ENCODE data around the gene PDE8A.
A peak's percentile ranks its signal among the peaks of the same experiment; 100 is the strongest.
"Not testable (repeated sequence)": the region's sequence is repeated elsewhere in the genome, so short reads cannot be mapped to it uniquely, and the experiment has no call there.

PDE8A gene

GRCh38 chr15:84981054-84981710 is 474 bp upstream of the PDE8A start:
- DNase-seq (ENCODE audit: extremely low read depth, low read depth): peak; percentile 76
- TF ChIP-seq CTCF (IDR thresholded peaks at IDR 0.05; ENCODE audit: low read depth, low read length, missing control alignments): no peak
- H3K4me3 ChIP-seq (replicated peaks; ENCODE audit: low read depth, low read length): peak overlapping the region; percentile 70

GRCh38 chr15:84982301-84982920 is 755 bp downstream of the PDE8A start:
- DNase-seq (ENCODE audit: extremely low read depth, low read depth): no peak
- no peak for TF ChIP-seq CTCF (IDR thresholded peaks at IDR 0.05; ENCODE audit: low read depth, low read length, missing control alignments)
- peak overlapping the region; percentile 70 for H3K4me3 ChIP-seq (replicated peaks; ENCODE audit: low read depth, low read length)

- H3K4me3 ChIP-seq (replicated peaks; ENCODE audit: low read depth, low read length): peak overlapping the region; percentile 70
- TF ChIP-seq CTCF (IDR thresholded peaks at IDR 0.05; ENCODE audit: low read depth, low read length, missing control alignments): no peak
- no peak for DNase-seq (ENCODE audit: extremely low read depth, low read depth)
Observed at GRCh38 chr15:84983294-84983693, 1.6 kb downstream of the PDE8A start.

GRCh38 chr15:84983711-84984110 is 2.1 kb downstream of the PDE8A start:
- DNase-seq (ENCODE audit: extremely low read depth, low read depth): no peak
- peak overlapping the region; percentile 70 for H3K4me3 ChIP-seq (replicated peaks; ENCODE audit: low read depth, low read length)
- TF ChIP-seq CTCF (IDR thresholded peaks at IDR 0.05; ENCODE audit: low read depth, low read length, missing control alignments): no peak

- no peak for DNase-seq (ENCODE audit: extremely low read depth, low read depth)
- no peak overlapping the region for H3K4me3 ChIP-seq (replicated peaks; ENCODE audit: low read depth, low read length)
- TF ChIP-seq CTCF (IDR thresholded peaks at IDR 0.05; ENCODE audit: low read depth, low read length, missing control alignments): no peak
Observed at GRCh38 chr15:84985158-84985557, 3.5 kb downstream of the PDE8A start.

GRCh38 chr15:84987351-84987750 is 5.7 kb downstream of the PDE8A start:
- not testable (repeated sequence) for H3K4me3 ChIP-seq (replicated peaks; ENCODE audit: low read depth, low read length); DNase-seq (ENCODE audit: extremely low read depth, low read depth)

GRCh38 chr15:84987949-84988624 is 6.4 kb downstream of the PDE8A start:
- H3K4me3 ChIP-seq (replicated peaks; ENCODE audit: low read depth, low read length): no peak overlapping the region
- DNase-seq (ENCODE audit: extremely low read depth, low read depth): no peak
- TF ChIP-seq CTCF (IDR thresholded peaks at IDR 0.05; ENCODE audit: low read depth, low read length, missing control alignments): no peak
